Measurements from ENCODE around the gene FAM89A.
A peak's percentile ranks its signal among the peaks of the same experiment; 100 is the strongest.
"Not testable (repeated sequence)": the region's sequence is repeated elsewhere in the genome, so short reads cannot be mapped to it uniquely, and the experiment has no call there.

Gene FAM89A

GRCh38 chr1:230985711-230986110 is 54.3 kb downstream of the FAM89A start:
- no peak for DNase-seq

- DNase-seq: not testable (repeated sequence)
Measured at GRCh38 chr1:230984622-230985515, 55.2 kb downstream of the FAM89A start.

DNA sequence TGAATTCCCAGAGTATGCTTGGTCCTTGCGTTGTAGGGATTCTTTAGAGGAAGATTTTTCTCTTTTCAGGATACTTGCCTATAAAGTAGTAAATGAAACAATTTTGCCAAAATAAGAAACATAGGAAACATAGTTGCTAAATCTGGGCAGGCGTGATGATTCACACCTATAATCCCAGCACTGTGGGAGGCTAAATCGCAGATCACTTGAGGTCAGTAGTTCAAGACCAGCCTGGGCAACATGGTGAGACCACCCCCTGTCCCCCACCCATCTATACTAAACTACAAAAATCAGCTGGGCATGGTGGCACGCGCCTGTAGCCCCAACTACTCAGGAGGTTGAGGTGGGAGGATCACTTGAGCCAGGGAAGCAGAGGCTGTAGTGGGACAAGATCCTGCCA is 56.2 kb downstream of the FAM89A start:
- no peak for DNase-seq

GRCh38 chr1:230982696-230983095 is 57.4 kb downstream of the FAM89A start:
- DNase-seq: no peak

- DNase-seq: no peak
Measured at GRCh38 chr1:230979952-230980351, 60.1 kb downstream of the FAM89A start.

- DNase-seq: no peak
Measured at GRCh38 chr1:230979389-230979716, 60.7 kb downstream of the FAM89A start.

DNA sequence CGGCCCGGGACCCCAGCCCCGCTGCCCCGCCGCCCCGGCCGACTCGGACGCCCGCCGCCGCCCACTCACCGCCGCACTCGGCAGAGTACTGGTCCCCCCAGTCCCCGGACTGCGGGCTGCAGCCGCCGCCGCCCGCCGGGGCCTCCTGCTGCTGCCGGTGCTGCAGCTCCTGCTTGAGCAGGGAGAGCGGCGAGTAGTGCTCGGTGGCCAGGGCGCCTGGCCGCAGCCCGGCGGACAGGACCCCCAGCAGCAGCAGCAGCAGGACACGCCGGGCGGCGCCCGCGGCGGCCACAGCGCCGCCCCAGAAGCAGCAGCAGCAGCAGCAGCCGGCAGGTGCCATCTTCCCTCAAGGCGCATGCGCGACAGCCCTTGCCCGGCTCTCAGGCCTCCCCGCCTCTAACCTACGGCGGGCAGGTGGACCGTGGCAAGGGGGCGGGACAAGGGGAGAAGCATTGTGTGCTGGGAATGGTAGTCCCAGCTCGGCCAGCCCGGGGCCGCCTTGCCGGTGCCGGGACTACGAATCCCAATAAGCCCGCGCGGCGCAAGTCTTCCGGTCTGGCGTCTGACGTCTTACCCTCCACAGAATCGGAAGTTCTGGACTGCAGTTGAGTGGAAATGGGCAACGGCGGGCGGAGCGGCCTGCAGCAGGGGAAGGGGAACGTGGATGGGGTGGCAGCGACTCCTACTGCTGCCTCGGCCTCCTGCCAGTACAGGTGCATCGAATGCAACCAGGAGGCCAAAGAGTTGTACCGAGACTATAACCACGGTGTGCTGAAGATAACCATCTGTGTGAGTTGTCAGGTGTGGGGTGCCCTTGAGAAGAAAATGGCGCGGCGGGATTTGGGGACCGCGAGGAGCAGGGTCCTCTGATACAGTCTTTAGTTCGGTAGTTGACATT is 61.3 kb downstream of the FAM89A start, which contains the start of the genes ARV1 and TTC13:
Gene ARV1 (plus strand): TSS at position 604 of the 898 bp plus-strand sequence. CDS start 12 bp downstream, at position 616.
Gene TTC13 (minus strand): TSS at position 371 of the 898 bp plus-strand sequence. CDS start 31 bp downstream, at position 340.
- DNase-seq: peak; percentile 90 to 96 (median 94)

DNA sequence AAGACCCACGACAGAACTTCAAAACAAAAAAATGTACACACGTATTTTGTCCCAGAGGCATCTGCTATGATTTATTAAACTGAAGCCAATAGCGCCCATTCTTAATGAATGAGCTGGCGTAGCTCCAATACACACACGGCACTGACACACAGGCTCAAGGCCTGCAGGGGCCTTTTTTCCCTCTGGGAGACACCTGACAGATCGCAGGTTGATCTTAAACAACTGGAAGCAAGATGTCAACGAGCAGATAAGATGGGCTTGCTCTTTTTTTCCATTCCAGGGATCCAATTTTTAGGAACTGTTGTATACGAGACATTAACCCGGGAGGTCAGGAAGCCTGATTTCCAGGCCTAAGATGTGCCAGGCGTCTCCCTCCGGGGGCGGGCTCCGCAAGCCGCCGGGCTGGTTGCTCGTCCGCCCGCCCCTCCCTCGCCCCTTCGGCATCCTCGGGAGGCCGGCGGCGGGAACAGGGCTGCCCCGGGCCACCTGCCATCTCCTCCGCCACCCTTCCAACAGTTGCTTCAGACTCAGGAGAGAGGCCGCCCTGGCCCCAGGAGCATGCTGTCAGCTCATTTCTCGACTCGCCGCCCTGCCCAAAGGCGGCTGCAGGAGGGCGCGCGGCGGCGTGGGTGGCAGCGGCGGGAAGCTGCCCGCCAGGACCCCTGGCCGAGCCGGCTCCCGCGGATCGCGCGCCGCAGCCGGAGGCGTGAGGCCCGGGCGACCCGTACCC is 62.1 kb downstream of the FAM89A start:
- peak in 1 of 4 experiments; percentile 10 for DNase-seq

GRCh38 chr1:230976825-230977747 is 63.0 kb downstream of the FAM89A start:
- DNase-seq: peak in 1 of 4 experiments; percentile 2

DNA sequence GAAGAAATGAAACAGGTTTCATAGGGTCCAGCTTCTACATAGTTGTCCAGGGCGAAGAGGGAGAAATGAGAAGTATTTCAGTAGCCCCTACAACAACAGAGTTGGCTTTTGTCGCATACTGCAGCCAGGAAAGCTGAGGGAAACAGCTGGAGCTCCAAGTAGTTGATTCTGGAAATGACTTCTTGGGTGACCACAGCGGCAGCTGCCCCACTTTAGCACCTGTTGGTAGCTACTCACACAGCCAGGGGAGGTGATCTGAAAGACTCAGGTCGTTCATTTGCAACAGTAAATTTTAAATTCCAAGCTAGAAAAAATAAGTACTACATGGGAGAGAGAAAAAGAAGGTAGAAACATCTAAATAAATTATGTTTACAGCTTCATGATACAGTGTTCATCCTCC is 63.7 kb downstream of the FAM89A start:
- no peak for DNase-seq

DNA sequence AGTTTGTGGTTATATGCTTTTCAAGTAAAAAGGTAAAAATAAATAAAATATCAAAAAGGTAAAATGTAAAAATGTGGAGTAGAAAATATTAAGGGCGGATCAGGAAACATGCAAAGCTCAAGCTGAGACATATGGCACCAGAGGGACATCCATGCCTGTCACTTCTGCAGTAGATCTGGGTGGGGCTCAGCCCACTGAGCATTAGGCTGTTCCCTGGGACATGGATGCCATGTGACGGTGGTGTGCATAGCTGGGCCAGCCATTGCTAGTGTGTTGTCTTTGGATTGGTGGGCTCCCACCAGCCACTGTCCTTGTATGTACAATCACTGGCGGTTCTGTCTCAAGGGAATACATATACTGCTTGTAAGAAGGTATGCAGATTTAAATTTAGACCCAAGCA is 64.4 kb downstream of the FAM89A start:
- no peak for DNase-seq

DNA sequence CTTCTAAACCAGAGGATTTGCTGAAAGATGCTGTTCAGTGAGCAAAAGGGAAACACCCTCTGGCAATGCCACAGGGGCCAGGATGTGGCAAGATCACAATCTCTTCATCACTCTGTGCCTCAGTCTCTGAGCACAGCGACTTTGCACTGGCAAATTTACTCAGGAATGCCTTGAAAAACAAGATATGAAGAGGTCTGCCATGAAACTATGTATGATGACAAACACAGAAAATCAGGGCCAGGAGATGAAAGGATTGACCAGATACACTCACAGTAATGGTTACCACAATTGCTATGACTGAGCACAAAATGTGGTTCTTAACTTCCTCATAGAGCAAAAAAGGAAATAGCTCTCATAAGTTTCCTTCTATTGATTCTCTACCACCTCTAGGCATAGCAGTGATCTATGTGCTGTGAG is 67.2 kb downstream of the FAM89A start:
- peak in 2 of 4 experiments; percentile 10 to 23 for DNase-seq

DNA sequence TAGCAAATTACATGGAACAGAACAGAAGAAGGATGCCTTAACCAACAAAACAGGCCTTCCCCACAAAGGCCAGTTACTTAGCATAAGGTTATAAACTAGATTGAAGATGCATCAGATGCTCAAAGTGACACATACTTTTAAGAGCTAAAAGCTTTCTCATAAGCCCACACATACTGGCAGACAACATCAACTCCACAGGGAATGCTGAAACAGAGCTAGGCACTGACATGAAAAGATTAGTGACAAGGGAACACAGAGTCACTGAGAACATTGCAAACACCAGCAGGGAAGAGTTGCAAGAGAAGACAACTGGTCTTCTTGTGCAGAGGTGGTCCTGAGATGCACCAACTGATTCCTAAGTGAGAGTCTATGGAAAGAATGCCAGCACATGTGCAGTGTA is 68.3 kb downstream of the FAM89A start:
- DNase-seq: no peak

- DNase-seq: no peak
Measured at GRCh38 chr1:230970432-230970831, 69.6 kb downstream of the FAM89A start.
